OCI-LY1 (cell line): ENCODE measurements around the gene RHEB.
"Not testable (repeated sequence)": the region's sequence is repeated elsewhere in the genome, so short reads cannot be mapped to it uniquely, and the experiment has no call there.

ENCODE experiments used
- H2AFZ ChIP-seq: fragments of 200-600 bp; sonication (generic), shearing (Covaris generic); 2 replicates; pipeline ENCODE4 v1.6.0; 2014; ENCODE audit warnings: antibody characterized with exemption, mild to moderate bottlenecking, low read length
- H3F3A ChIP-seq: fragments of 200-600 bp; sonication (generic), shearing (Covaris generic); 2 replicates; pipeline ENCODE4 v1.6.0; 2014; ENCODE audit warnings: mild to moderate bottlenecking, antibody characterized with exemption, low read length, moderate library complexity; ENCODE audit not compliant: insufficient read depth
- H3K27ac ChIP-seq: fragments of 200-600 bp; sonication (generic); 2 replicates; pipeline ENCODE4 v1.5.1; 2014; ENCODE audit warnings: low read length, mixed run types, mild to moderate bottlenecking, low read depth; ENCODE audit not compliant: poor library complexity, severe bottlenecking
- H3K27me3 ChIP-seq: fragments of 200-600 bp; sonication (generic); 2 replicates; pipeline ENCODE4 v1.6.0; 2014; ENCODE audit warnings: antibody characterized with exemption, mild to moderate bottlenecking, low read length, moderate library complexity; ENCODE audit not compliant: insufficient read depth
- H3K36me3 ChIP-seq: fragments of 200-600 bp; sonication (generic); 2 replicates; pipeline ENCODE4 v1.6.1; 2014; ENCODE audit warnings: mild to moderate bottlenecking, antibody characterized with exemption, low read length, moderate library complexity, mixed read lengths; ENCODE audit not compliant: insufficient read depth
- H3K4me1 ChIP-seq: fragments of 200-600 bp; sonication (generic); 2 replicates; pipeline ENCODE4 v1.5.1; 2014; ENCODE audit warnings: mild to moderate bottlenecking, low read length, moderate library complexity; ENCODE audit not compliant: insufficient read depth, severe bottlenecking
- H3K4me2 ChIP-seq: fragments of 200-600 bp; sonication (generic), shearing (Covaris generic); 2 replicates; pipeline ENCODE4 v1.6.1; 2014; ENCODE audit warnings: low read length
- H3K4me3 ChIP-seq: fragments of 200-600 bp; sonication (generic); 2 replicates; pipeline ENCODE4 v1.5.1; 2014; ENCODE audit warnings: low read length, low read depth, mild to moderate bottlenecking, mixed read lengths; ENCODE audit not compliant: poor library complexity, severe bottlenecking
- H3K79me2 ChIP-seq: fragments of 200-600 bp; shearing (Covaris generic); 2 replicates; pipeline ENCODE4 v1.6.1; 2016; ENCODE audit warnings: mixed run types, low read length, mixed read lengths; ENCODE audit not compliant: insufficient read depth
- H3K9ac ChIP-seq: fragments of 200-600 bp; sonication (generic), shearing (Covaris generic); 2 replicates; pipeline ENCODE4 v1.6.1; 2014; ENCODE audit warnings: mild to moderate bottlenecking, low read length, mixed read lengths
- H3K9me2 ChIP-seq: fragments of 200-600 bp; sonication (generic), shearing (Covaris generic); 2 replicates; pipeline ENCODE4 v1.6.1; 2014; ENCODE audit warnings: low read depth, mild to moderate bottlenecking, low read length, mixed read lengths
- H3K9me3 ChIP-seq: fragments of 200-600 bp; shearing (Covaris generic); 2 replicates; pipeline ENCODE4 v1.6.1; 2014; ENCODE audit warnings: low read length, mixed read lengths
- H4K20me1 ChIP-seq: fragments of 200-600 bp; sonication (generic), shearing (Covaris generic); 2 replicates; pipeline ENCODE4 v1.6.0; 2016; ENCODE audit warnings: mild to moderate bottlenecking, low read length; ENCODE audit not compliant: insufficient read depth
- CTCF ChIP-seq: fragments of 200-600 bp; sonication (generic), shearing (Covaris generic); IDR thresholded peaks from 2 replicates; pipeline ENCODE4 v1.5.1; 2017; ENCODE audit warnings: mild to moderate bottlenecking, antibody characterized with exemption, low read length, moderate library complexity, mixed read lengths
- EZH2 ChIP-seq: fragments of 200-600 bp; sonication (generic), shearing (Covaris generic); IDR thresholded peaks from 2 replicates; pipeline ENCODE4 v1.8.0; 2017; ENCODE audit warnings: borderline replicate concordance, mixed run types, mild to moderate bottlenecking, antibody characterized with exemption, low read length, moderate library complexity, mixed read lengths

Gene RHEB

GRCh38 chr7:151537818-151538561 is 18.3 kb upstream of the RHEB start:
- TF ChIP-seq EZH2 (no peak), CTCF (no peak)
- H3K9me2 ChIP-seq, result no peaks in the 10 kb centered on the region
- H2AFZ ChIP-seq, result no peak overlapping the region
- H3K4me3 ChIP-seq, result no peak overlapping the region
- H3K36me3 ChIP-seq, result no peaks in the 10 kb centered on the region
- H3K4me1 ChIP-seq, result no peaks in the 10 kb centered on the region
- peaks cover 16% of the 10 kb centered on the region; the same call in 1 of the 2 replicates for H3K27me3 ChIP-seq
- H3K9me3 ChIP-seq, result peaks cover 6% of the 10 kb centered on the region; the same call in 1 of the 2 replicates
- no peaks in the 10 kb centered on the region for H3F3A ChIP-seq
- no peaks in the 10 kb centered on the region for H4K20me1 ChIP-seq
- H3K4me2 ChIP-seq, result no peak overlapping the region
- H3K79me2 ChIP-seq, result no peaks in the 10 kb centered on the region
- H3K9ac ChIP-seq, result no peak overlapping the region
- no peak overlapping the region for H3K27ac ChIP-seq

DNA sequence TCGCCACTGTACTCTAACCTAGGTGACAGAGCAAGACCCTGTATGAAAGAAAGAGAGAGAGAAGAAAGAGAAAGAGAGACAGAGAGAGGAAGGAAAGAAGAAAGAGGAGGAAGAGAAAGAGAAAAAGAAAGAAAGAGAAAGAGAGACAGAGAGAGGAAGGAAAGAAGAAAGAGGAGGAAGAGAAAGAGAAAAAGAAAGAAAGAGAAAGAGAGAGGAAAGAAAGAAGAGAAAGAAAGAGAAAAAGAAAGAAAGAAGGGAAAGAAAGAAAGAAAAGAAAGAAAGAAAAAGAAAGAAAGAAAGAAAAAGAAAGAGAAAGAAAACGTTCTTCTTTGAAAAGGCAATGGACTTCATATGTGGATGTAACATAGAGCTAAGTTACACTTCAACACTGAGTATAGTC is 16.5 kb upstream of the RHEB start:
- not testable (repeated sequence) for H3K4me2 ChIP-seq, H3K4me3 ChIP-seq, H3K4me1 ChIP-seq, H3K9me2 ChIP-seq, H4K20me1 ChIP-seq, H3F3A ChIP-seq, H3K9me3 ChIP-seq, H3K79me2 ChIP-seq, H3K27ac ChIP-seq, H2AFZ ChIP-seq, H3K36me3 ChIP-seq, H3K9ac ChIP-seq
- peaks cover 12% of the 10 kb centered on the region; the same call in 1 of the 2 replicates for H3K27me3 ChIP-seq

DNA sequence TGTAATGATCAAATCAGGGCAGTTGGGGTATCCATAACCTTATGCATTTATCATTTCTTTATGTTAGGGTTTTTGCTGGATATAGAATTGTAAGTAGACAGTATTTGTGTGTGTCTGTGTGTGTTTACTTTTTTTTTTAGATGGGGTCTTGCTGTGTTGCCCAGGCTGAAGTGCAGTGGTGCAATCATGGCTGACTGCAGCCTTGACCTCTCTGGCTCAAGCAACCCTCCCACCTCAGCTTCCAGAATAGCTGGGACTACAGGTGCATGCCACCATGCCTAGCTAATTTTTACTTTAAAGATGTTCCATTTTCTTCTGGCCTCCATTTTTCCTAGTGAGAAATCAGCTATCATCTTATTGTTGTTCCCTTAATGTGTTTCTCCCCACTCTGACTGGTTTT is 10.1 kb upstream of the RHEB start:
- H3K27me3 ChIP-seq, result peaks cover 6% of the 10 kb centered on the region; the same call in 1 of the 2 replicates
- H3K4me1 ChIP-seq, result no peaks in the 10 kb centered on the region
- TF ChIP-seq EZH2 (no peak), CTCF (no peak)
- H3K27ac ChIP-seq, result no peak overlapping the region
- H3K79me2 ChIP-seq, result no peaks in the 10 kb centered on the region
- H3K9me2 ChIP-seq, result no peaks in the 10 kb centered on the region
- H4K20me1 ChIP-seq, result no peaks in the 10 kb centered on the region
- H3K9ac ChIP-seq, result no peak overlapping the region
- no peak overlapping the region for H2AFZ ChIP-seq
- peaks cover 21% of the 10 kb centered on the region for H3K9me3 ChIP-seq
- no peaks in the 10 kb centered on the region for H3K36me3 ChIP-seq
- H3K4me2 ChIP-seq, result no peak overlapping the region
- no peaks in the 10 kb centered on the region for H3F3A ChIP-seq
- H3K4me3 ChIP-seq, result no peak overlapping the region

DNA sequence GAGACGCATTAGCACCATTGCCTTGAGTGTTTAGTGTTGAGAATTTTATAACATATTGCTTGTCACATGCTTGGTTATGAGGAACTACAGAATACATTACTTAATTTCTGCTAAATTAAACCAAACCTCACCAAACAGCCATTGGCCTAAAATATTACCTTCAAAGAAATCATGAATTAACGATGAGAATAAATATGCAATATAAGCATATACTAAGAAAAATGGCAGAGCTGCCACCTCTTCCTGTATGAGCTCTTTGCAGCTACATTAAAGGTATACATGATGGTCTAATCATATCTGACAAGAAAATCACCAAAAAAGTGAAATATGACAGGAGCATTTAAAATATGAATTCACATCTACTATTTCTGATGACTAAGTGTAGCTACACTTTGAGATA is 5.2 kb upstream of the RHEB start:
- peaks cover 4% of the 10 kb centered on the region for H3K4me1 ChIP-seq
- no peak overlapping the region for H3K9ac ChIP-seq
- H3K9me2 ChIP-seq, result no peaks in the 10 kb centered on the region
- H3K79me2 ChIP-seq, result no peaks in the 10 kb centered on the region
- no peak for TF ChIP-seq CTCF
- no peak for TF ChIP-seq EZH2
- no peak overlapping the region for H2AFZ ChIP-seq
- H4K20me1 ChIP-seq, result no peaks in the 10 kb centered on the region
- H3F3A ChIP-seq, result no peaks in the 10 kb centered on the region
- no peaks in the 10 kb centered on the region; the same call in 1 of the 2 replicates for H3K36me3 ChIP-seq
- no peak overlapping the region for H3K27ac ChIP-seq
- no peak overlapping the region for H3K4me2 ChIP-seq
- peaks cover 15% of the 10 kb centered on the region for H3K9me3 ChIP-seq
- no peaks in the 10 kb centered on the region; the same call in 1 of the 2 replicates for H3K27me3 ChIP-seq
- no peak overlapping the region for H3K4me3 ChIP-seq
